ENCODE data around the gene SHF. TPM values are rescaled to one million over a fixed set of nuclear protein-coding genes. Genes with fewer than 3 reads are reported as not detected.

The SHF gene
- total and polyA plus RNA-seq, 2 of the 4 experiments (the other 2 are of a cell fraction) = 1.8 to 3.5 TPM

GRCh38 chr15:45150997-45151396 is 36.8 kb downstream of the SHF start:
- ChIA-PET POLR2A (ENCODE audit: unreplicated experiment) (no interaction called here), CTCF (interaction anchor here (0.8 kb wide), 1 partner anchor 12 kb away, joined by 4 read pairs; no protein-coding TSS in a partner anchor)
- Histone ChIP-seq H2AK9ac (replicated peaks; ENCODE audit: low read depth, low read length, poor library complexity) (peak overlapping the region; percentile 14), H3K9me3 (ENCODE audit: control insufficient read depth, insufficient read depth, low read length) (no peaks in the 10 kb centered on the region), H4K8ac (ENCODE audit: low read depth in 2 of 2, low read length in 2 of 2) (no peak overlapping the region), H3K4me3 (ENCODE audit: insufficient read depth, low read depth, low read length) (no peak overlapping the region), H3K14ac (replicated peaks; ENCODE audit: low read depth, low read length) (no peak overlapping the region), H3K4me1 (ENCODE audit: control insufficient read depth, insufficient read depth, low read length) (no peaks in the 10 kb centered on the region; the same call in 1 of the 2 replicates), H2BK120ac (ENCODE audit: low read depth, low read length) (no peak overlapping the region), H2AK5ac (ENCODE audit: low read depth, low read length) (no peak overlapping the region), H3K9ac (ENCODE audit: low read depth, low read length) (no peak overlapping the region), H2AFZ (replicated peaks; ENCODE audit: low read length, poor library complexity) (peak overlapping the region; percentile 19), H3K9me1 (ENCODE audit: insufficient read depth, low read length) (no peaks in the 10 kb centered on the region), H3K56ac (ENCODE audit: extremely low read depth, insufficient read depth, low read length) (no peak overlapping the region), H3K27me3 (ENCODE audit: control insufficient read depth, insufficient read depth, low read length) (no peaks in the 10 kb centered on the region), H3K27ac (ENCODE audit: insufficient read depth, low read length) (no peak overlapping the region), H3K4ac (ENCODE audit: low read depth, low read length) (no peak overlapping the region), H3K18ac (ENCODE audit: low read depth, low read length) (no peak overlapping the region), H2BK20ac (ENCODE audit: low read depth, low read length) (no peak overlapping the region), H3K23ac (ENCODE audit: low read depth, low read length) (no peak overlapping the region), H3K79me1 (ENCODE audit: low read depth in 1 of 2, low read length in 2 of 2) (no peaks in the 10 kb centered on the region), H2BK15ac (ENCODE audit: low read depth, low read length) (no peak overlapping the region), H4K91ac (ENCODE audit: insufficient read depth, low read depth, low read length) (no peak overlapping the region), H4K5ac (ENCODE audit: low read depth, low read length) (no peak overlapping the region), H3K36me3 (ENCODE audit: control insufficient read depth, insufficient read depth, low read length) (no peaks in the 10 kb centered on the region), H4K20me1 (ENCODE audit: insufficient read depth, low read length) (no peaks in the 10 kb centered on the region), H2BK5ac (ENCODE audit: low read depth, low read length, poor library complexity, severe bottlenecking) (no peak overlapping the region), H3K4me2 (ENCODE audit: low read depth, low read length) (no peak overlapping the region)
- BruUV-seq (replicated peaks) = no TSS peak
- DNase-seq (no peak), ATAC-seq (ENCODE audit: low read depth) (no peak)
- in situ Hi-C loops (cut with MboI; ENCODE audit: low sequenced_read_pairs) = no loop called here
- WGBS, 2 experiments (ENCODE audit: extremely low coverage in 2 of 2, insufficient read length in 1 of 2) = no CpG with 5 or more reads among the region's 6 CpGs
- TF ChIP-seq POLR2A (IDR thresholded peaks at IDR 0.05; ENCODE audit: low read depth, low read length) (no peak), CTCF (conservative IDR thresholded peaks at IDR 0.05; ENCODE audit: low read depth, low read length) (no peak), RAD21 (IDR thresholded peaks at IDR 0.05; ENCODE audit: low read length) (no peak), RCOR1 (IDR thresholded peaks at IDR 0.05; ENCODE audit: insufficient replicate concordance, low read length) (no peak), USF2 (IDR thresholded peaks at IDR 0.05; ENCODE audit: low read depth, low read length) (no peak), MAZ (IDR thresholded peaks at IDR 0.05; ENCODE audit: borderline replicate concordance, low read depth, low read length) (no peak), MXI1 (IDR thresholded peaks at IDR 0.05; ENCODE audit: borderline replicate concordance, low read depth, low read length) (no peak), NFE2L2 (IDR thresholded peaks at IDR 0.05; ENCODE audit: low read depth, low read length) (no peak), MAFK (IDR thresholded peaks at IDR 0.05; ENCODE audit: low read depth, low read length) (no peak), FOS (IDR thresholded peaks at IDR 0.05; ENCODE audit: low read depth, low read length) (no peak), SMC3 (IDR thresholded peaks at IDR 0.05; ENCODE audit: low read depth, low read length) (no peak), CEBPB (IDR thresholded peaks at IDR 0.05; ENCODE audit: low read depth, low read length) (no peak), BHLHE40 (IDR thresholded peaks at IDR 0.05; ENCODE audit: low read depth, low read length) (no peak), CHD1 (IDR thresholded peaks at IDR 0.05; ENCODE audit: low read depth, low read length) (no peak), RFX5 (IDR thresholded peaks at IDR 0.05; ENCODE audit: low read depth, low read length) (no peak), ELK1 (IDR thresholded peaks at IDR 0.05; ENCODE audit: borderline replicate concordance, low read depth, low read length) (no peak)
- intact Hi-C loops (cut with micrococcal nuclease) = no loop called here
- dilution Hi-C loops (cut with HindIII; ENCODE audit: low sequenced_read_pairs, unreplicated experiment) = no loop called here
